ENCODE data around the gene SNRPD3. TPM values are rescaled to one million over a fixed set of nuclear protein-coding genes. Genes with fewer than 3 reads are reported as not detected.
A peak's percentile ranks its signal among the peaks of the same experiment; 100 is the strongest.
"Not testable (repeated sequence)": the region's sequence is repeated elsewhere in the genome, so short reads cannot be mapped to it uniquely, and the experiment has no call there.

The SNRPD3 gene
- total RNA-seq, 1 donor from 2014 or later, result 242 TPM

GRCh38 chr22:24591286-24591830 is 35.6 kb downstream of the SNRPD3 start:
- DNase-seq (ENCODE audit: low read depth, low spot score), result no peak

- no peak for DNase-seq (ENCODE audit: low read depth, low spot score)
Measured at GRCh38 chr22:24592058-24592850, 36.5 kb downstream of the SNRPD3 start.

- peak; percentile 29 for DNase-seq (ENCODE audit: low read depth, low spot score)
Measured at GRCh38 chr22:24592851-24593558, 37.2 kb downstream of the SNRPD3 start, which contains the start of gene LRRC75B. Gene LRRC75B (minus strand): TSS chr22:24593073. CDS start chr22:24593039, 34 bp downstream.

GRCh38 chr22:24593559-24593835 is 37.7 kb downstream of the SNRPD3 start:
- not testable (repeated sequence) for DNase-seq (ENCODE audit: low read depth, low spot score)

- no peak for DNase-seq (ENCODE audit: low read depth, low spot score)
Measured at GRCh38 chr22:24593836-24594568, 38.2 kb downstream of the SNRPD3 start.

- no peak for DNase-seq (ENCODE audit: low read depth, low spot score)
Measured at GRCh38 chr22:24594569-24595120, 38.8 kb downstream of the SNRPD3 start.

- DNase-seq (ENCODE audit: low read depth, low spot score), result no peak
Measured at GRCh38 chr22:24595228-24595627, 39.4 kb downstream of the SNRPD3 start.

GRCh38 chr22:24595863-24596262 is 40.1 kb downstream of the SNRPD3 start:
- DNase-seq (ENCODE audit: low read depth, low spot score), result no peak

GRCh38 chr22:24597076-24597475 is 41.3 kb downstream of the SNRPD3 start:
- not testable (repeated sequence) for DNase-seq (ENCODE audit: low read depth, low spot score)

- no peak for DNase-seq (ENCODE audit: low read depth, low spot score)
Measured at GRCh38 chr22:24599514-24599913, 43.7 kb downstream of the SNRPD3 start.

GRCh38 chr22:24599958-24600715 is 44.3 kb downstream of the SNRPD3 start:
- DNase-seq (ENCODE audit: low read depth, low spot score), result not testable (repeated sequence)

GRCh38 chr22:24601217-24602104 is 45.7 kb downstream of the SNRPD3 start:
- DNase-seq (ENCODE audit: low read depth, low spot score), result no peak

- DNase-seq (ENCODE audit: low read depth, low spot score), result not testable (repeated sequence)
Measured at GRCh38 chr22:24602105-24602749, 46.4 kb downstream of the SNRPD3 start.

GRCh38 chr22:24602847-24603769 is 47.3 kb downstream of the SNRPD3 start, which contains the start of gene GGT1:
Gene GGT1 (plus strand): TSS chr22:24603193. CDS start chr22:24611082, 7,889 bp downstream.
- not testable (repeated sequence) for DNase-seq (ENCODE audit: low read depth, low spot score)

GRCh38 chr22:24603770-24604629 is 48.2 kb downstream of the SNRPD3 start:
- not testable (repeated sequence) for DNase-seq (ENCODE audit: low read depth, low spot score)

GRCh38 chr22:24606340-24606739 is 50.5 kb downstream of the SNRPD3 start:
- DNase-seq (ENCODE audit: low read depth, low spot score), result not testable (repeated sequence)

GRCh38 chr22:24607429-24607983 is 51.7 kb downstream of the SNRPD3 start:
- not testable (repeated sequence) for DNase-seq (ENCODE audit: low read depth, low spot score)
